Transverse colon (tissue), 4 donors: ENCODE results near the gene TCF7L2.

Experiments
- CTCF ChIP-seq, 5 experiments: fragments of 200-600 bp in 3 of 5; fragments of 450-650 bp in 2 of 5; sonication (generic) in 3 of 5; IDR thresholded peaks; 1 replicate in 2 of 5; 2 replicates in 3 of 5; pipeline ENCODE4 v1.5.1; 2016 to 2017; ENCODE audit warnings: antibody characterized with exemption in 5 of 5, inconsistent platforms in 3 of 5, mild to moderate bottlenecking in 2 of 5, moderate library complexity in 1 of 5
- EP300 ChIP-seq: sonication (generic); formaldehyde crosslinking; IDR thresholded peaks from one replicate; pipeline ENCODE4 v1.6.1; 2017; ENCODE audit warnings: antibody characterized with exemption, low read depth
- POLR2A ChIP-seq: fragments of 450-650 bp; IDR thresholded peaks from one replicate; pipeline ENCODE4 v1.6.1; 2016; ENCODE audit warnings: antibody characterized with exemption, mild to moderate bottlenecking, moderate library complexity
- POLR2AphosphoS5 ChIP-seq, 3 donors: sonication (generic); formaldehyde crosslinking; IDR thresholded peaks; one replicate each; pipeline ENCODE4 v1.6.1; 2016; ENCODE audit warnings: antibody characterized with exemption in 3 of 3

- TF ChIP-seq CTCF (IDR thresholded peaks at IDR 0.05) (no peak), POLR2A (no peak), POLR2AphosphoS5 (IDR thresholded peaks at IDR 0.05) (peak in 2 of 3 donors; percentile 25 to 43), EP300 (no peak)
Observed at GRCh38 chr10:112979927-112980326, 29.9 kb downstream of the TCF7L2 start.
